CD14-positive monocyte (primary cell): Measurements from ENCODE around the gene SLC35F3. TPM values are rescaled to one million over a fixed set of nuclear protein-coding genes. Genes with fewer than 3 reads are reported as not detected.
A peak's percentile ranks its signal among the peaks of the same experiment; 100 is the strongest.

Experiments used
- DNase-seq, 3 donors: peaks; one replicate each; pipeline ENCODE4 v3.0.0-alpha.2; 2011 to 2022
- H2AFZ ChIP-seq: 2 replicates; pipeline ENCODE4 v1.6.0; 2012; ENCODE audit warnings: mild to moderate bottlenecking, low read depth, low read length, inconsistent platforms; ENCODE audit not compliant: insufficient read depth, poor library complexity, severe bottlenecking
- H3K27ac ChIP-seq, 2 donors: 1 replicate in 1 of 2; 2 replicates in 1 of 2; pipeline ENCODE4 v1.5.1; 2012 to 2013; ENCODE audit warnings: low read length in 2 of 2, control low read depth in 1 of 2, inconsistent platforms in 1 of 2, low read depth in 1 of 2, mild to moderate bottlenecking in 1 of 2
- H3K27me3 ChIP-seq, 2 donors: one replicate each; pipeline versions ENCODE4 v1.6.0 to v1.6.1; 2011 to 2013; ENCODE audit warnings: low read length in 2 of 2; ENCODE audit not compliant: control insufficient read depth in 2 of 2, insufficient read depth in 2 of 2
- H3K36me3 ChIP-seq, 2 donors: replicated peaks in 1 of 2; 1 replicate in 1 of 2; 2 replicates in 1 of 2; pipeline versions ENCODE4 v1.5.1 to v1.6.1; 2012 to 2013; ENCODE audit warnings: low read length in 2 of 2, control low read depth in 1 of 2, inconsistent platforms in 1 of 2, mild to moderate bottlenecking in 1 of 2; ENCODE audit not compliant: insufficient read depth in 2 of 2, control insufficient read depth in 1 of 2
- H3K4me1 ChIP-seq, 2 donors: 1 replicate in 1 of 2; 2 replicates in 1 of 2; pipeline versions ENCODE4 v1.5.1 to v1.6.1; 2012 to 2013; ENCODE audit warnings: low read length in 2 of 2, control low read depth in 1 of 2, inconsistent platforms in 1 of 2, mild to moderate bottlenecking in 1 of 2, moderate library complexity in 1 of 2; ENCODE audit not compliant: insufficient read depth in 2 of 2, control insufficient read depth in 1 of 2
- H3K4me2 ChIP-seq: replicated peaks from 2 replicates; pipeline ENCODE3; 2012; ENCODE audit warnings: low read length, moderate library complexity, mild to moderate bottlenecking; ENCODE audit not compliant: poor library complexity, severe bottlenecking; ENCODE audit errors: extremely low read depth
- H3K4me3 ChIP-seq, 3 experiments: fragments of 200-600 bp in 1 of 3; sonication (generic) in 1 of 3; replicated peaks in 1 of 3; 1 replicate in 2 of 3; 2 replicates in 1 of 3; pipeline ENCODE4 v1.5.1; 2011 to 2013; ENCODE audit warnings: low read length in 3 of 3, mild to moderate bottlenecking in 3 of 3, control low read depth in 2 of 3, low read depth in 2 of 3, inconsistent platforms in 1 of 3, moderate library complexity in 1 of 3
- H3K79me2 ChIP-seq: 2 replicates; pipeline ENCODE4 v1.6.0; 2012; ENCODE audit warnings: mild to moderate bottlenecking, control low read depth, inconsistent platforms, low read length, moderate library complexity; ENCODE audit not compliant: insufficient read depth
- H3K9ac ChIP-seq: 2 replicates; pipeline ENCODE4 v1.6.0; 2017; ENCODE audit warnings: low read length, mild to moderate bottlenecking; ENCODE audit not compliant: insufficient read depth, poor library complexity, severe bottlenecking
- H3K9me3 ChIP-seq, 2 donors: replicated peaks in 1 of 2; 1 replicate in 1 of 2; 2 replicates in 1 of 2; pipeline versions ENCODE4 v1.5.1 to v1.6.1; 2012 to 2013; ENCODE audit warnings: low read length in 2 of 2, control low read depth in 1 of 2; ENCODE audit not compliant: control insufficient read depth in 1 of 2, insufficient read depth in 1 of 2
- H4K20me1 ChIP-seq: 2 replicates; pipeline ENCODE4 v1.6.0; 2012; ENCODE audit warnings: mild to moderate bottlenecking, low read length, control low read depth, moderate library complexity; ENCODE audit not compliant: insufficient read depth
- H3K27ac Mint-ChIP-seq, 7 donors: one replicate each; pipeline ENCODE4 v1.8.0; 2020; ENCODE audit warnings: mild to moderate bottlenecking in 7 of 7, mixed read lengths in 7 of 7, moderate library complexity in 6 of 7, inconsistent platforms in 2 of 7
- H3K27me3 Mint-ChIP-seq, 3 donors: one replicate each; pipeline ENCODE4 v1.8.0; 2021 to 2022; ENCODE audit warnings: low read depth in 3 of 3, mild to moderate bottlenecking in 3 of 3, mixed read lengths in 3 of 3, moderate library complexity in 3 of 3, inconsistent platforms in 1 of 3
- H3K36me3 Mint-ChIP-seq, 2 donors: one replicate each; pipeline ENCODE4 v1.8.0; 2020; ENCODE audit warnings: mixed read lengths in 2 of 2, inconsistent platforms in 1 of 2, mild to moderate bottlenecking in 1 of 2
- H3K4me1 Mint-ChIP-seq: one replicate; pipeline ENCODE4 v1.8.0; 2020; ENCODE audit warnings: mild to moderate bottlenecking, mixed read lengths
- H3K4me3 Mint-ChIP-seq, 2 donors: one replicate each; pipeline ENCODE4 v1.8.0; 2020; ENCODE audit warnings: mild to moderate bottlenecking in 2 of 2, mixed read lengths in 2 of 2, moderate library complexity in 1 of 2
- H3K9me3 Mint-ChIP-seq, 7 donors: one replicate each; pipeline ENCODE4 v1.8.0; 2020 to 2022; ENCODE audit warnings: mixed read lengths in 7 of 7, mild to moderate bottlenecking in 6 of 7, moderate library complexity in 6 of 7, inconsistent platforms in 2 of 7
- WGBS: methylation state at CpG from one replicate; pipeline ENCODE4 v1.1.5; 2013; ENCODE audit warnings: missing lambda C conversion rate; ENCODE audit not compliant: insufficient coverage; 5-methylcytosine and 5-hydroxymethylcytosine counted together
- intact Hi-C, 2 donors: fragments of 100-400 bp; cut with micrococcal nuclease; formaldehyde crosslinking; loops; one replicate each; pipeline versions ENCODE4 v1.15.0 to v1.15.1; 2023
- polyA plus RNA-seq, 3 donors: library from polyadenylated mRNA; depleted of rRNA in 1 of 3; unstranded in 2 of 3; stranded (reverse) in 1 of 3; fragments of 300-500 nt in 2 of 3; fragments of >200 nt in 1 of 3; fragmentation: Illumina TruSeq in 2 of 3; gene quantifications; 1 replicate in 2 of 3; 2 replicates in 1 of 3; pipeline ENCODE4 v1.2.3, GENCODE V29; 2012 to 2021
- TF ChIP-seq, protein P1 (sequence below): fragments of 200-600 bp; IDR thresholded peaks from one replicate; pipeline ENCODE4 v1.8.0; 2022; ENCODE audit warnings: antibody characterized with exemption, mild to moderate bottlenecking

Gene SLC35F3
- polyA plus RNA-seq, 3 donors, result 0.17 to 0.78 TPM; not detected in 1

- Mint-ChIP-seq H3K9me3 (peaks cover 11 to 18% (median 16%) of the 10 kb centered on the region in 7 donors), H3K4me1 (peaks cover 27% of the 10 kb centered on the region), H3K27me3 (peaks cover 0 to 6% (median 3%) of the 10 kb centered on the region in 3 donors), H3K4me3 (no peak overlapping the region), H3K27ac (no peak overlapping the region), H3K36me3 (peaks cover 0 to 5% of the 10 kb centered on the region in 2 donors)
- peaks cover 6 to 14% of the 10 kb centered on the region in 2 donors for H3K9me3 ChIP-seq
- DNase-seq, result no peak
- no peaks in the 10 kb centered on the region for H3K27me3 ChIP-seq
- no peaks in the 10 kb centered on the region for H3K36me3 ChIP-seq
- no peak overlapping the region for H2AFZ ChIP-seq
- TF ChIP-seq, protein P1, sequence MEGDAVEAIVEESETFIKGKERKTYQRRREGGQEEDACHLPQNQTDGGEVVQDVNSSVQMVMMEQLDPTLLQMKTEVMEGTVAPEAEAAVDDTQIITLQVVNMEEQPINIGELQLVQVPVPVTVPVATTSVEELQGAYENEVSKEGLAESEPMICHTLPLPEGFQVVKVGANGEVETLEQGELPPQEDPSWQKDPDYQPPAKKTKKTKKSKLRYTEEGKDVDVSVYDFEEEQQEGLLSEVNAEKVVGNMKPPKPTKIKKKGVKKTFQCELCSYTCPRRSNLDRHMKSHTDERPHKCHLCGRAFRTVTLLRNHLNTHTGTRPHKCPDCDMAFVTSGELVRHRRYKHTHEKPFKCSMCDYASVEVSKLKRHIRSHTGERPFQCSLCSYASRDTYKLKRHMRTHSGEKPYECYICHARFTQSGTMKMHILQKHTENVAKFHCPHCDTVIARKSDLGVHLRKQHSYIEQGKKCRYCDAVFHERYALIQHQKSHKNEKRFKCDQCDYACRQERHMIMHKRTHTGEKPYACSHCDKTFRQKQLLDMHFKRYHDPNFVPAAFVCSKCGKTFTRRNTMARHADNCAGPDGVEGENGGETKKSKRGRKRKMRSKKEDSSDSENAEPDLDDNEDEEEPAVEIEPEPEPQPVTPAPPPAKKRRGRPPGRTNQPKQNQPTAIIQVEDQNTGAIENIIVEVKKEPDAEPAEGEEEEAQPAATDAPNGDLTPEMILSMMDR, result no peak
- no peak overlapping the region for H3K9ac ChIP-seq
- 37% methylated on average over 2 of the region's 3 CpGs for WGBS
- intact Hi-C loops, result no loop called here
- no peak overlapping the region for H3K4me2 ChIP-seq
- H3K4me1 ChIP-seq, result peaks cover 25 to 26% of the 10 kb centered on the region in 2 donors
- H4K20me1 ChIP-seq, result no peaks in the 10 kb centered on the region
- no peak overlapping the region for H3K4me3 ChIP-seq
- H3K27ac ChIP-seq, result no peak overlapping the region
- no peaks in the 10 kb centered on the region for H3K79me2 ChIP-seq
These were observed 339.2 kb downstream of the SLC35F3 start for GRCh38 chr1:234243521-234244260.

DNA sequence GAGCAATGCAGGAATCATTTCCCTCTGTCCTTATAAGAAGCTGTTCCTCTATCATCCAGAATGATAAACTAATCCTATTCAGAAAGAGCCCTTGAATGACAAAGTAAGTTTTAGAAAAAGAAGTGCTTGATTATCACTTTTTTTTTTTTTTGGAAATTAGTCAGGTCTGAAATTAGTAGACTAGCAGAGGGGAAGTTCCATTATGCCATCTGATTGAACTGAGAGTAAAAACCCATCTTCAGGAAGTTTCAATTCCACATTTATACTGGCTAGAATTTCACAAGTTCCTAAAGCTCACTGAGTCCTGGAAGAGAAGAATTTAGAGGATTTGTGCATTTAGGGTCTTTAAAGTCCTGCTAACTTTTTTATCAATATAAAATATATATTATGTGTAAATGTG, 340.0 kb downstream of the SLC35F3 start:
- H3K36me3 ChIP-seq, result no peaks in the 10 kb centered on the region
- peaks cover 0 to 5% of the 10 kb centered on the region in 2 donors for H3K36me3 Mint-ChIP-seq

More for the DNA sequence above, 340.0 kb downstream of the SLC35F3 start:
- intact Hi-C loops, result no loop called here
- Mint-ChIP-seq H3K9me3 (peaks cover 13 to 21% (median 19%) of the 10 kb centered on the region in 7 donors), H3K4me3 (peak overlapping the region in 1 of 2 donors; percentile 16), H3K27ac (peak overlapping the region in 1 of 7 donors; percentile 75), H3K27me3 (peaks cover 0 to 6% (median 3%) of the 10 kb centered on the region in 3 donors), H3K4me1 (peaks cover 27% of the 10 kb centered on the region)
- TF ChIP-seq, protein P1, result no peak
- Histone ChIP-seq H3K27me3 (no peaks in the 10 kb centered on the region), H3K9ac (no peak overlapping the region), H3K4me1 (peaks cover 25 to 26% of the 10 kb centered on the region in 2 donors), H3K27ac (no peak overlapping the region), H3K79me2 (no peaks in the 10 kb centered on the region), H3K9me3 (peaks cover 6 to 14% of the 10 kb centered on the region in 2 donors), H4K20me1 (no peaks in the 10 kb centered on the region), H3K4me3 (no peak overlapping the region), H3K4me2 (peak overlapping the region; percentile 8), H2AFZ (no peak overlapping the region)
- peak; percentile 18 to 73 (median 56) for DNase-seq
